DOHH2 (cell line): ENCODE results near the gene CYB561.
A peak's percentile ranks its signal among the peaks of the same experiment; 100 is the strongest.

Source experiments
- H3F3A ChIP-seq: fragments of 200-600 bp; sonication (generic), shearing (Covaris generic); 2 replicates; pipeline ENCODE4 v1.6.0; 2016; ENCODE audit warnings: antibody characterized with exemption, mild to moderate bottlenecking; ENCODE audit not compliant: control insufficient read depth, insufficient read depth
- H3K27ac ChIP-seq: fragments of 200-600 bp; sonication (generic); 2 replicates; pipeline ENCODE4 v1.5.1; 2014; ENCODE audit warnings: low read depth, mild to moderate bottlenecking, low read length, moderate library complexity
- H3K27me3 ChIP-seq: fragments of 200-600 bp; sonication (generic); 2 replicates; pipeline ENCODE4 v1.6.1; 2014; ENCODE audit warnings: mild to moderate bottlenecking, low read length, mixed read lengths; ENCODE audit not compliant: control insufficient read depth
- H3K36me3 ChIP-seq: fragments of 200-600 bp; sonication (generic); 2 replicates; pipeline ENCODE4 v1.6.1; 2014; ENCODE audit warnings: mild to moderate bottlenecking, low read length, moderate library complexity, mixed read lengths; ENCODE audit not compliant: control insufficient read depth
- H3K4me1 ChIP-seq: fragments of 200-600 bp; sonication (generic); 2 replicates; pipeline ENCODE4 v1.6.1; 2014; ENCODE audit warnings: mild to moderate bottlenecking, low read length, mixed read lengths; ENCODE audit not compliant: control insufficient read depth
- H3K4me2 ChIP-seq: fragments of 200-600 bp; sonication (generic); 2 replicates; pipeline ENCODE4 v1.6.0; 2014; ENCODE audit warnings: mild to moderate bottlenecking, low read length, moderate library complexity
- H3K4me3 ChIP-seq: fragments of 200-600 bp; sonication (generic); 2 replicates; pipeline ENCODE4 v1.5.1; 2014; ENCODE audit warnings: mild to moderate bottlenecking, low read length, mixed read lengths
- H3K79me2 ChIP-seq: fragments of 200-600 bp; sonication (generic); 2 replicates; pipeline ENCODE4 v1.6.1; 2014; ENCODE audit warnings: mild to moderate bottlenecking, low read length, mixed read lengths; ENCODE audit not compliant: control insufficient read depth
- H3K9me2 ChIP-seq: fragments of 200-600 bp; sonication (generic); replicated peaks from 2 replicates; pipeline ENCODE4 v1.6.1; 2014; ENCODE audit warnings: mild to moderate bottlenecking, low read length, mixed read lengths; ENCODE audit not compliant: control insufficient read depth
- H3K9me3 ChIP-seq: fragments of 200-600 bp; sonication (generic); 2 replicates; pipeline ENCODE4 v1.6.1; 2014; ENCODE audit warnings: antibody characterized with exemption, low read length, mixed read lengths; ENCODE audit not compliant: control insufficient read depth, insufficient read depth
- H4K20me1 ChIP-seq: fragments of 200-600 bp; sonication (generic); 2 replicates; pipeline ENCODE4 v1.6.0; 2014; ENCODE audit warnings: low read depth, mild to moderate bottlenecking, antibody characterized with exemption, low read length, moderate library complexity; ENCODE audit not compliant: control insufficient read depth, insufficient read depth
- EZH2phosphoT487 ChIP-seq: fragments of 200-600 bp; sonication (generic); IDR thresholded peaks from 2 replicates; pipeline ENCODE4 v1.6.1; 2017; ENCODE audit warnings: borderline replicate concordance, mild to moderate bottlenecking, antibody characterized with exemption, low read length, moderate library complexity, mixed read lengths
- TF ChIP-seq, protein P1 (sequence below): fragments of 200-600 bp; sonication (generic); IDR thresholded peaks from one replicate; pipeline ENCODE4 v1.5.1; 2014; ENCODE audit warnings: antibody characterized with exemption, mild to moderate bottlenecking, low read depth, low read length; ENCODE audit not compliant: poor library complexity, severe bottlenecking

The CYB561 gene

DNA sequence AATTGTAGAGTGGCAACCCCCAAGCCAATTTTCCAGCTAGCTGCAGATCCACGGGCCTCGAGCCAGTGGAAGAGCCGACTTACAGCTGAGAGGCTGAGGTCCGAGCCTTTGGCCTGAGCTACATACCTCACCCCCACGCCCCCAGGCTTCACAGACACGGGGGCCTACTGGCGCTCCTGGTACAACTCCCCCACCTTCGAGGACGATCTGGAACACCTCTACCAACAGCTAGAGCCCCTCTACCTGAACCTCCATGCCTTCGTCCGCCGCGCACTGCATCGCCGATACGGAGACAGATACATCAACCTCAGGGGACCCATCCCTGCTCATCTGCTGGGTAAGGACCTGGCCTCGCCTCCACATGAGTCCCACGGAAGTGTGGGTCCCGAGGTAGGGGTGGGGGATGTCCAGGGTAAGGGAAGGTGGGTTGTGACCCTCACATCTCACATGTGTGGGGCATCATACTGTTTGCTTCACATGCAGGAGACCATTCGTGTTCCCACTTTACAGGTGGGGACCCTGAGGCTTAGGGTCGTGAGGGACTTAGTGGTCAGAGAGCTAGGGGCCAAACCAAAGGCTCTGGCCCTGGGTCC, 34.2 kb upstream of the CYB561 start:
- H3K9me3 ChIP-seq = no peaks in the 10 kb centered on the region
- H3K27me3 ChIP-seq = peaks cover 32% of the 10 kb centered on the region
- no peaks in the 10 kb centered on the region for H3K36me3 ChIP-seq
- TF ChIP-seq, protein P1, sequence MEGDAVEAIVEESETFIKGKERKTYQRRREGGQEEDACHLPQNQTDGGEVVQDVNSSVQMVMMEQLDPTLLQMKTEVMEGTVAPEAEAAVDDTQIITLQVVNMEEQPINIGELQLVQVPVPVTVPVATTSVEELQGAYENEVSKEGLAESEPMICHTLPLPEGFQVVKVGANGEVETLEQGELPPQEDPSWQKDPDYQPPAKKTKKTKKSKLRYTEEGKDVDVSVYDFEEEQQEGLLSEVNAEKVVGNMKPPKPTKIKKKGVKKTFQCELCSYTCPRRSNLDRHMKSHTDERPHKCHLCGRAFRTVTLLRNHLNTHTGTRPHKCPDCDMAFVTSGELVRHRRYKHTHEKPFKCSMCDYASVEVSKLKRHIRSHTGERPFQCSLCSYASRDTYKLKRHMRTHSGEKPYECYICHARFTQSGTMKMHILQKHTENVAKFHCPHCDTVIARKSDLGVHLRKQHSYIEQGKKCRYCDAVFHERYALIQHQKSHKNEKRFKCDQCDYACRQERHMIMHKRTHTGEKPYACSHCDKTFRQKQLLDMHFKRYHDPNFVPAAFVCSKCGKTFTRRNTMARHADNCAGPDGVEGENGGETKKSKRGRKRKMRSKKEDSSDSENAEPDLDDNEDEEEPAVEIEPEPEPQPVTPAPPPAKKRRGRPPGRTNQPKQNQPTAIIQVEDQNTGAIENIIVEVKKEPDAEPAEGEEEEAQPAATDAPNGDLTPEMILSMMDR = no peak
- no peak for TF ChIP-seq EZH2phosphoT487
- no peak overlapping the region for H3K27ac ChIP-seq
- H3K4me2 ChIP-seq = no peak overlapping the region
- no peak overlapping the region for H3K4me3 ChIP-seq
- no peaks in the 10 kb centered on the region for H3K9me2 ChIP-seq
- H3K79me2 ChIP-seq = no peaks in the 10 kb centered on the region
- 0 out of 2 replicates have a peak, but pooled peaks cover 4% of the 10 kb centered on the region for H4K20me1 ChIP-seq
- H3K4me1 ChIP-seq = peaks cover 37% of the 10 kb centered on the region
- no peaks in the 10 kb centered on the region for H3F3A ChIP-seq

DNA sequence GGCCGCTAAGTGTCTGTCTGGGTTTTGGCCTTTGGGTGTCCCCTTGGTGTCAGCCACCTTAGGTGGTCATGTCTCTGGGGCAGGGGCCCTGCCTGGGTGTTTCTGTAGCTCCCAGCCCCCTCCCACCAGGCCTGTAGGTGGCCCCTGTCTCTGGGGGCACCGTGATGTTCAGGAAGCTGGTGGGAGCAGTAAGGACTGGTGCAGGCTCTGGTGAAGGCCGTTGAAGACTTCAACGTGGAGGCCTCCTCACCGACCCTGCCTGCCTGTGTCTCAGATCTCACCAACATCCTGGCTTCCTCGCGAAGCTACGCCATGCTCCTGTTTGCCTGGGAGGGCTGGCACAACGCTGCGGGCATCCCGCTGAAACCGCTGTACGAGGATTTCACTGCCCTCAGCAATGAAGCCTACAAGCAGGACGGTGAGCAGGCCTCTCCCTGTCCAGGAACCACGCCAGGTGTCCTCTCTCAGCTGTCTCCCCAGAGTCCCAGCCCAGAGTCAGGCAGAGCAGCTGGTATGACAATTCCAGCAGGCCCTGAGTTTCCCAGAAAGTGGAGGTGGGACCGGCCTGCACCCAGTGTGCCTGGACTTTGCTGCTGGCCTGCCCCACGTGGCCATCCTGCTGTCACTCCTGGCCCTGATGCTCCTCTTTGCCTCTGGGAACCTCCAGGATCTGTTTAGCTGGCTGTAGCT, 33.5 kb upstream of the CYB561 start:
- Histone ChIP-seq H4K20me1 (0 out of 2 replicates have a peak, but pooled peaks cover 4% of the 10 kb centered on the region), H3K27me3 (peaks cover 39% of the 10 kb centered on the region), H3K4me1 (peaks cover 43% of the 10 kb centered on the region), H3K27ac (no peak overlapping the region), H3K79me2 (no peaks in the 10 kb centered on the region), H3K9me2 (no peaks in the 10 kb centered on the region), H3K4me2 (no peak overlapping the region), H3F3A (no peaks in the 10 kb centered on the region), H3K9me3 (no peaks in the 10 kb centered on the region), H3K36me3 (no peaks in the 10 kb centered on the region), H3K4me3 (no peak overlapping the region)
- TF ChIP-seq, protein P1 = no peak
- no peak for TF ChIP-seq EZH2phosphoT487

DNA sequence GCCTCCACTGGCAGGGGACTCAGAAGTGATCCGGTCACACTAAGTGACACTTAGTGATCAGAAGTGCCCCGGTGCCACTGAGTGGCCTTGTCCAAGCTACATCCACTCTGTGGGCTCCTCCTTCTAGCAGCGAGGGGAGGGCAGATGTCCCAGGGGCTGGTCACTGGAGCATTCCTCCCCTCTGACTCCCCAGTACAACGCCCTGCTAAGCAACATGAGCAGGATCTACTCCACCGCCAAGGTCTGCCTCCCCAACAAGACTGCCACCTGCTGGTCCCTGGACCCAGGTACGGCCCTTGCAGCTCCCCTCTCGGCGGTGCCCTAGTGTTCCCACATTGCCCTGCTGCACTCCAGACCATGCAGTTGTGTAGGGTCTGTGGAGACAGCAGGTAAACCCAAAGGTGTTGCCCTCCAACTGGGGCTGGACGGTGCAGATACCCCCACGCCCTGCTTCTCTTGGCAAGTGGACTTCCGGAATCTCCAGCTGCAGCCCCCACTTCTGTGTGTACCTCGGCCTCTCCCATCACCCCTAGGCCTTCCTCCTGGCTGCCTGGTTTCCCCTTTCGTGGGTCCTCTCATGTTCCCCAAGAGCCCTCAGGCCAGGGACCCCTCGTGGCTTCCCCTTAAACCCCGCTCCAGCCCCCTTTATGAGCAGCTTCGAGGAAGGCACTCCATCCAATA, 32.8 kb upstream of the CYB561 start:
- Histone ChIP-seq H4K20me1 (0 out of 2 replicates have a peak, but pooled peaks cover 4% of the 10 kb centered on the region), H3K36me3 (no peaks in the 10 kb centered on the region), H3K27ac (no peak overlapping the region), H3K27me3 (peaks cover 43% of the 10 kb centered on the region), H3K4me1 (peaks cover 45% of the 10 kb centered on the region), H3K4me2 (no peak overlapping the region), H3K9me3 (no peaks in the 10 kb centered on the region), H3F3A (no peaks in the 10 kb centered on the region), H3K9me2 (no peaks in the 10 kb centered on the region), H3K79me2 (no peaks in the 10 kb centered on the region), H3K4me3 (no peak overlapping the region)
- TF ChIP-seq, protein P1 = peak; percentile 86
- TF ChIP-seq EZH2phosphoT487 = no peak
